ENCODE measurements around the gene CCSER1.

DNA sequence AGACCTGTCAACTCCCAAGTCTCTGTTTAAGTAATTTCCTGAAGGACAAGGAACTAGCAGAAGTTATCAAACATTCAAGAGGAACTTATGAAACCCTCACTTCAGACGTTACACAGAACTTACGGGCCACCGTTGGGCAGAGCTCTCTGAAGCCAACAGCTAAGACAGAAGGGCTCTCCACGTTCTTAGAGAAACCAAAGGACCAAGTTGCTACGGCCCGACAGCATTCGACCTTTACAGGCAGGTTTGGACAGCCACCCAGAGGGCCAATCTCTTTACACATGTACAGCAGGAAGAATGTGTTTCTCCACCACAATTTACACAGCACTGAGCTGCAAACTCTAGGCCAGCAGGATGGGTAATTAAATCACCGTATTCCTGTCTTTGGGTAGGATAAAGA is 1471.5 kb downstream of the CCSER1 start:
- TF ChIP-seq RAD21 (IDR thresholded peaks at IDR 0.05 in 1 of 2, conservative IDR thresholded peaks at IDR 0.05 in 1 of 2; ENCODE audit: low read depth in 2 of 2, low read length in 2 of 2) (no peak), JUN (IDR thresholded peaks at IDR 0.05; ENCODE audit: low read depth, low read length) (no peak), TAF1 (IDR thresholded peaks at IDR 0.05; ENCODE audit: low read depth, low read length) (no peak), EZH2 (IDR thresholded peaks at IDR 0.05; ENCODE audit: low read depth, low read length, severe bottlenecking) (no peak), HDAC2 (IDR thresholded peaks at IDR 0.05; ENCODE audit: borderline replicate concordance in 1 of 2, low read depth in 2 of 2, low read length in 2 of 2) (no peak), SIN3A (conservative IDR thresholded peaks at IDR 0.05 in 1 of 2, IDR thresholded peaks at IDR 0.05 in 1 of 2; ENCODE audit: low read depth in 1 of 2, low read length in 2 of 2) (no peak), SAP30 (IDR thresholded peaks at IDR 0.05; ENCODE audit: insufficient read depth, insufficient replicate concordance, low read length) (no peak)
- TF ChIP-seq, protein P1, sequence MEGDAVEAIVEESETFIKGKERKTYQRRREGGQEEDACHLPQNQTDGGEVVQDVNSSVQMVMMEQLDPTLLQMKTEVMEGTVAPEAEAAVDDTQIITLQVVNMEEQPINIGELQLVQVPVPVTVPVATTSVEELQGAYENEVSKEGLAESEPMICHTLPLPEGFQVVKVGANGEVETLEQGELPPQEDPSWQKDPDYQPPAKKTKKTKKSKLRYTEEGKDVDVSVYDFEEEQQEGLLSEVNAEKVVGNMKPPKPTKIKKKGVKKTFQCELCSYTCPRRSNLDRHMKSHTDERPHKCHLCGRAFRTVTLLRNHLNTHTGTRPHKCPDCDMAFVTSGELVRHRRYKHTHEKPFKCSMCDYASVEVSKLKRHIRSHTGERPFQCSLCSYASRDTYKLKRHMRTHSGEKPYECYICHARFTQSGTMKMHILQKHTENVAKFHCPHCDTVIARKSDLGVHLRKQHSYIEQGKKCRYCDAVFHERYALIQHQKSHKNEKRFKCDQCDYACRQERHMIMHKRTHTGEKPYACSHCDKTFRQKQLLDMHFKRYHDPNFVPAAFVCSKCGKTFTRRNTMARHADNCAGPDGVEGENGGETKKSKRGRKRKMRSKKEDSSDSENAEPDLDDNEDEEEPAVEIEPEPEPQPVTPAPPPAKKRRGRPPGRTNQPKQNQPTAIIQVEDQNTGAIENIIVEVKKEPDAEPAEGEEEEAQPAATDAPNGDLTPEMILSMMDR (IDR thresholded peaks at IDR 0.05; ENCODE audit: control extremely low read depth in 1 of 3, insufficient read depth in 1 of 3, low read depth in 1 of 3, low read length in 3 of 3) = no peak
- TF ChIP-seq, protein P2, sequence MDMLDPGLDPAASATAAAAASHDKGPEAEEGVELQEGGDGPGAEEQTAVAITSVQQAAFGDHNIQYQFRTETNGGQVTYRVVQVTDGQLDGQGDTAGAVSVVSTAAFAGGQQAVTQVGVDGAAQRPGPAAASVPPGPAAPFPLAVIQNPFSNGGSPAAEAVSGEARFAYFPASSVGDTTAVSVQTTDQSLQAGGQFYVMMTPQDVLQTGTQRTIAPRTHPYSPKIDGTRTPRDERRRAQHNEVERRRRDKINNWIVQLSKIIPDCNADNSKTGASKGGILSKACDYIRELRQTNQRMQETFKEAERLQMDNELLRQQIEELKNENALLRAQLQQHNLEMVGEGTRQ (IDR thresholded peaks at IDR 0.05; ENCODE audit: low read length) = no peak
